Stimulated activated CD4-positive, alpha-beta T cell treated with anti-CD3 and anti-CD28 coated beads, Interleukin-12 subunit alpha, Interleukin-12 subunit beta, amount 100 ng/mL, for 48 hours (primary cell): ENCODE data around the gene TAGLN2.
"Not testable (repeated sequence)": the region's sequence is repeated elsewhere in the genome, so short reads cannot be mapped to it uniquely, and the experiment has no call there.

Experiments used
- DNase-seq, 3 donors: peaks; one replicate each; pipeline ENCODE4 v3.0.0-alpha.2; 2020; ENCODE audit warnings: low read depth in 2 of 3, low spot score in 1 of 3

Gene TAGLN2

GRCh38 chr1:159922511-159923202 is 2.6 kb downstream of the TAGLN2 start:
- DNase-seq, result no peak

- no peak for DNase-seq
These were observed 3.4 kb downstream of the TAGLN2 start for GRCh38 chr1:159921700-159922504.

DNA sequence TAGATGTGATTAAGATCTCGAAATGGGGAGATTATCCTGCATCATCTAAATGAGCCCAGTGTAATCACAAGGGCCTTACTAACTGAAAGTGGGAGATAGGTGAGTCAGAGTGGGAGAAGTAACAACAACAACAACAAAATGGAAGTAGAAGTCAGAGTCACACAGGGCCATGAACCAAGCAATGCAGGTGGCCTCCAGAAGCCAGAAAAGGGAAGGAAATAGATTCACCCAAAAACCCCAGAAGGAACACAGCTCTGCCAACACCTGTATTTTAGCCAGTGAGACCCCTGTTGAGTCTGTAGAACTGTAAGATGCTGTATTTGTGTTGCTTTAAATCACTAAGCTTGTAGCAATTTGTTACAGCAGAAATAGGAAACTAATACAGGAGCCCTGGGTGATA is 4.1 kb downstream of the TAGLN2 start:
- DNase-seq, result no peak

DNA sequence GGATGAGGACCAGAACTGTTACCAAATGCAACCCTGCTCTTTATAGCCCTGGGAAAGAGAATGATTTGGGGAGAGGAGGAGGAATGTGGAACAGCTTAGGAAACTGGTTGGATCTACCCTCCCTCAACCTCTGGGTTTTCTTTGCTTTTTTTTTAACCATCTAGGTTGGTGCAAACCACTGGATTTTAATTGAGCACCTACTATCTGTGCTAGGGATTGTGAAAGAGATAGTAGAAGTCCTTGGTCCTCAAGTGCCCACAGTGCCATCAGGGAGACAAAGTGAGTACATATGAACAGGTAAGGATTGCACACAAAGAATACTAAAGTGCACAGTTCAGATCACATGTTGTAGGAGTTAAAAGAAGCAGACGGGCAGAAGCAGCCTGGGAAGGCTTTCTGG is 4.7 kb downstream of the TAGLN2 start:
- DNase-seq, result no peak

GRCh38 chr1:159920202-159920601 is 5.1 kb downstream of the TAGLN2 start:
- no peak for DNase-seq

- no peak for DNase-seq
These were observed 6.0 kb downstream of the TAGLN2 start for GRCh38 chr1:159919236-159919865.

DNA sequence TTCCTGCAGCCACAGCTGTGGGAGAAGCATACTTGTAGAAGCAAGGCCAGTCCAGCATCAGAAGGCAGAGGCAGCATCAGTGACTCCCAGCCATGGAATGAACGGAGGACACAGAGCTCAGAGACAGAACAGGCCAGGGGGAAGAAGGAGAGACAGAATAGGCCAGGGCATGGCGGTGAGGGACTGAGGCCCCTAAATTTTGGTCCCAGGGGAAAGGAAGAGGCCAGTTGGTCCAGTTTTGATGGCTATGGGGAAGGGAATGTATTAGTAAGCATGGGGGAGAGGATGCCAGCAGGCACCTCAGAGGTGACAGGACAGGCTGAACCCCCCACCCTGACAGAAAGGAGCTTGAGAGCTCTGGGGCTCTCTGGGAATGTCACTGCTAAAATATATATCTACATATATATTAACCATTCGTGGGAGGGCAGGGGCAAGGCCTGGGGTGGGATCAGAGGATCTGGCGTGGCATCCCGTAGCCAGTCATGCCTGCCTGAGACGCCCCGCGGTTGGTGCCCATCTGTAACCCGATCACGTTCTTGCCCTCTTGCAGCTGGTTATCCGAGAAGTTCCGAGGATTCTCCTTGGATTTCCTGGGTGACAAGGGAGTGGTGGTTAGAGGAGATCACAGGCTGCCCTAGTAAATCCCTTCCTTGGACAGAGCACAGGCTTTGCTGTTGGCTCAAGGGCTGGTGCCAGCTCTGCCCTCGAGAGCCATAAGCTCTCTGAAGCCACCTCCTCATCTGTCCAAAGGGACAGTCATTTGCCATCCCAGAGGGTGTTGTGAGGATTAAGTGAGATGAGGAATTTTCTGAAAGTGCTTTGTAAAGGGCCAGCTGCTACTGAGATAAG is 6.7 kb downstream of the TAGLN2 start:
- no peak for DNase-seq

DNA sequence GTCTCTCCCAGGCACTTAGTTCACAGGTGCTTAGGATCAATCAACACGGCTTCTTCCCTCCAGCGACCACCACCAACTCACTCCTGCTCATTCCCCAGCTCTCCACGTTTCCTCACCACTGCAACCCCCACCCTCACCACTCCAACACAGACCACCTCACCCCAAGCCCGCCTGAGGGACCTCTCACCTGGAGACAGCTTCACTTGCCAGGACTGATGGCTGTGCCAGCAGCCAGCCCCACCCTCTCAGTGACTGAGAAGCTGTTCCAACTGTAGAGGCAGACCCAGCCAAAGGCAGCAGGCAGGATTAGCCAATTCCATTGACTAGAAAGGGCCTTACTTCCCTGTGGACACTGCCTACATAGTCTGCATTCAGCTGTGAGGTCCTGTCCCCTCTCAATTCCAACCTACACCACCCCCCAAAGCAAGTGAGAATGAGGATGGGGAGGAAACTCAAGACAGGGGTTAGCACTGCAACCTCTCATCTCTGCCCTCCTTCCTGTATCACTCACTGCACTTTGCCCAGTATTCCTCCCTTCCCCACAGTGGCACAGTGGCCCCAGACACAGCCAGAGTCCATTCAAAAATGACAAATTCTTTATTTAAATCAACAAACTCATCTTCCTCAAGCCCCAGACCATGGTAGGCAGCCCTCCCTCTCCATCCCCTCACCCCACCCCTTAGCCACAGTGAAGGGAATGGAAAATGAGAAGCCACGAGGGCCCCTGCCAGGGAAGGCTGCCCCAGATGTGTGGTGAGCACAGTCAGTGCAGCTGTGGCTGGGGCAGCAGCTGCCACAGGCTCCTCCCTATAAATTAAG is 7.6 kb downstream of the TAGLN2 start:
- DNase-seq, result no peak

DNA sequence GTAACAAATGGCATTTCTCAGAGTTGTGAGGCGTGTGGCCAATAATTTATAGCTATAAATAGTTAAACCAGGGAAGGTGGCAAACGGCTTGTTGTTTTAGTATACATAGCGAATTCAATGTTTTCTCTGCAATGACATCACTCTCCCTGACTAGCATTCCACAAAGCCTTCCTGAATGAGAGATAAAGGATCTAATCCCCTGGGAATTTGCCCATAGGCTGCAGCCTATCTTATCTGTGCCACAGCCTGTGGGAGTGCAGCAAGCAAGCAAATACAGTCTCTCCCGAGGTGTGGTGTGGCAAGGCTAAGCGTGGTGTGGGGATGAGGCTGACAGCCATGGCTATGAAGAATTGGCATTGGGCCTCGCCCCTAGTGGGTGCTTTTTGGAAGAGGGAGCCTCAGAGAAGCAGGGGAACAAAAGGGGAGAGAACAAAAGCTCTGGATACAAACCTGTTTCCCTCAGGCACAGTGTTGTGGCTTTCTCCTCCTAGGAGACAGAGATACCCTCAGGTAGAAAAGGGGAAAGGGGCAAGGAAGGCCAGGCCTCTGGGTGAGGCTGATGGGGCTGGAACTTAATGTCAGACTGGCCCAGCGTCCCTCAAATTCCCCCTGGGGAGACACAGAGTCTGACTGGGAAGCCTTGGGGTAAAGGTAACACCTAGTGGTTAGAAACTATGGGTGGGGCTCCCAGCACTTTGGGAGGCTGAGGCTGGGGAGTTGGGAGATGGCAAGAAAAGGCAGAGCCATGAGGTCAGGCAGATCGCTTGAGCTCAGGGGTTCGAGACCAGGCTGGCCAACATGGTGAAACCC is 8.9 kb downstream of the TAGLN2 start:
- DNase-seq, result no peak

- DNase-seq, result no peak
These were observed 9.6 kb downstream of the TAGLN2 start for GRCh38 chr1:159915571-159916241.

GRCh38 chr1:159914252-159915018 is 10.9 kb downstream of the TAGLN2 start:
- DNase-seq, result no peak

- DNase-seq, result no peak
These were observed 11.7 kb downstream of the TAGLN2 start for GRCh38 chr1:159913451-159914192.

DNA sequence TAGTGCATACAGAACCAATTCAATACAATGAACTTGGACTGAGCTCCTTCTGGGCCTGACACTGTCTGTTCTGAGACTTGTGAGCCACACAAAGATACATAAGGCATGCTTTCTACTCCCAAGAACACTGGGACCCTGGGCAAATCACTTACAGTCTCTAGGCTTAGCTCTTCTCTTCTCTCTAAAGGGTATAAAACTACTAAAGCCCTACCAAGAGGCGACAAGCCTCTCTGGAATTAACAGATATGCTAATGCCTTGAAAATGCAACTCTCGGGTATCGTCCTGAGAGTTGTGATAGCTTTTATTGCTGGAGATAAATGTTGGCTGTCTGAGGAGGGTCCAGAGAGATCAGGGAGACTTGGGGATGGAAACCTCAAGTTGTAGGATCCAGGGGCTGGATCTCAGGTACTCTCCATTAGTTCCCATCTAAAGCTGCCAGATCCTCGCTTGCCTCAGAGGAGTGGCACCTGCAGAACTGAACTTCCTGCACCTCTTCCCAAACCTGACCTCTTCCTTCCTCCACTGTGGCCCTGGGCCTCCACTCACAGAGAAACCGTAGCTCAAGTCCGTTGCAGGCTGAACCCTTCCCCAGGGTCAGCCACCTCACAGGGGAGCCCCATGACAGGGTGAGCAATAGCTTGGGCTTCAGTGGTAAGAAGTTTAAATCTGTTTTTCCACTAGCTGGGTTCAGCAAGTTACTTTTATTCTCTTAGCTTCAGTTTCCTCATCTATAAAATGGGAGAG is 13.8 kb downstream of the TAGLN2 start:
- no peak for DNase-seq

GRCh38 chr1:159908031-159908940 is 17.0 kb downstream of the TAGLN2 start:
- no peak for DNase-seq

DNA sequence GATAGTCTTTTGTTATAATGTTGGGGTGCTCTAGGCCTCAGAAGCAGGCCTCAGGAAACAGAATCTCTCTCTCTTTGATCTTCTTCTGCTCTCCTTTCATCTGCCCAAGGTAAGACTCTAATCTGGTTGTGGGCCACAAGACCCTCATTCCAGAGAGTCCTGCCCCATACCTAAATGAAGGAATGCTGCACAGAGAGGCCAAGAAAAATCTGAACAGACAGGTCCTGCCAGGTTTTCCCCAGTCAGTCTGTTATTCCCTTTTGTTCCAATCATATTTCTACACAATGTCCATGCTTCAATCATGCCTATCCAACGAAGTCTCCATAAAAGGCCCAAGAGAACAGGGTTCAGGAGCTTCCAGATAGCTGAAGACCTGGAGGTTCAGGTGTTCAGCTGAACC is 18.3 kb downstream of the TAGLN2 start:
- DNase-seq, result no peak

DNA sequence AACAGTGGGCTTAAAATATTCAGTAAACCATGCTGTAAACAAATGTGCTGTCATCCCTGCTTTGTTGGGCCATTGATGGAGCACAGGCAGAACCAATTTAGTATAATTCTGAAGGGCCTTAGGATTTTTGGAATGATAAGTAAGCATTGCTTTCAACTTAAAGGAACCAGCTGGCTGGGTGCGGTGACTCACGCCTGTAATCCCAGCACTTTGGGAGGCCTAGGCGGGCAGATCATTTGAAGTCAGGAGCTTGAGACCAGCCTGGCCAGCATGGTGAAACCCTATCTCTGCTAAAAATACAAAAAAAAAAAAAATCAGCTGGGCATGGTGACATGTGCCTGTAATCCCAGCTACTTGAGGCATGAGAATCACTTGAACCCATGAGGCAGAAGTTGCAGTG is 21.3 kb downstream of the TAGLN2 start:
- DNase-seq, result not testable (repeated sequence)
